ENCODE measurements around the gene TAMALIN. TPM values are rescaled to one million over a fixed set of nuclear protein-coding genes. Genes with fewer than 3 reads are reported as not detected.

The TAMALIN gene
- polyA plus RNA-seq, 3 donors = 0.63 to 118 (median 1.6) TPM

DNA sequence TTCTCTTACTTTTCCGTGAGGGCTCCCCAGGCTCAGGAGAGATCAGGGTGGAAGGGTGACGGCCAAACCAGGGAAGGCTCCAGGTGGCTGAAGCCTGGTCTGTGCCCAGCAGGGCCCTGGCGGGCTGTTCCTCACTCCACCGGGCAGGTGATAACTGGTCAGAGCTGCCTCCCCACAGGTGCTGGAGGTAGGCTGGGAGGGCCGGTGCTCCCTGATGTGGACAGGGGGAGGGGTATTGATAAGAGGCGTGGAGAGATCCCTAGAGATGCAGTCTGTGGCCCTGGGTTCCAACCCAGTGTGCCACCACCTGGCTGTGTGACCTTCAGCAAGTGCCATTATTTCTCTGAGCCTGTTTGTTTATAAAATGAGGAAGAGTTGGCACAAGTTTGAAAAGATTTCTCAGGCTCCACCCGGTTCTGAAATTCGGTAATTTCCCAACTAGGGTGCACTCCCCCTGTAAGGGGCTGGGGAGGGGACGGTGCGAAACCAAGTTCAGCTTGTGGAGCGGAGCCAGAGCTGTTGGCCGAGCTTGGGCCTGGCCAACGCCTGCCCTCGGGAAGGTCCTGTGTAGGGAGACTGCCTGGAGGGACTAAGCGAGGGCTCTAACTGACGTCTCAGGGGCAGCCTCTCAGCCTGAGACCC is 43.5 kb downstream of the TAMALIN start:
- H3K27me3 Mint-ChIP-seq (ENCODE audit: low read depth in 3 of 3) = peaks cover 28 to 43% (median 40%) of the 10 kb centered on the region in 3 donors
- H3K9me3 Mint-ChIP-seq = peaks cover 0 to 16% (median 5%) of the 10 kb centered on the region in 7 donors
- Histone ChIP-seq H3K9me3 (replicated peaks in 1 of 2; ENCODE audit: control insufficient read depth in 1 of 2, insufficient read depth in 1 of 2, low read length in 2 of 2) (no peaks in the 10 kb centered on the region), H3K27ac (ENCODE audit: low read depth in 1 of 2, low read length in 2 of 2) (peak overlapping the region; percentile 85 to 94), H3K27me3 (ENCODE audit: control insufficient read depth in 2 of 2, insufficient read depth in 2 of 2, low read length in 2 of 2) (peaks cover 0 to 24% of the 10 kb centered on the region in 2 donors), H2AFZ (ENCODE audit: insufficient read depth, low read depth, low read length, poor library complexity, severe bottlenecking) (peak overlapping the region; percentile 61), H3K79me2 (ENCODE audit: insufficient read depth, low read length) (no peaks in the 10 kb centered on the region), H3K9ac (ENCODE audit: insufficient read depth, low read length, poor library complexity, severe bottlenecking) (peak overlapping the region; percentile 94), H4K20me1 (ENCODE audit: insufficient read depth, low read length) (peaks cover 39% of the 10 kb centered on the region), H3K4me1 (ENCODE audit: control insufficient read depth in 1 of 2, insufficient read depth in 2 of 2, low read length in 2 of 2) (peaks cover 44 to 79% of the 10 kb centered on the region in 2 donors), H3K4me2 (replicated peaks; ENCODE audit: extremely low read depth, low read length, poor library complexity, severe bottlenecking) (peak overlapping the region; percentile 79), H3K4me3 (replicated peaks in 1 of 3; ENCODE audit: low read depth in 2 of 3, low read length in 3 of 3) (peak overlapping the region; percentile 34 to 87 (median 54)), H3K36me3 (replicated peaks in 1 of 2; ENCODE audit: control insufficient read depth in 1 of 2, insufficient read depth in 2 of 2, low read length in 2 of 2) (peaks cover 0 to 6% of the 10 kb centered on the region in 2 donors)
- intact Hi-C loops (cut with micrococcal nuclease) = loop anchor here (2.0 kb wide), 3 partner anchors 13 to 25 kb away; no protein-coding TSS in a partner anchor
- DNase-seq = peak; percentile 81 to 94 (median 83)
- peaks cover 20 to 33% of the 10 kb centered on the region in 2 donors for H3K36me3 Mint-ChIP-seq
- peak overlapping the region; percentile 86 to 99 for H3K4me3 Mint-ChIP-seq
- TF ChIP-seq, protein P1, sequence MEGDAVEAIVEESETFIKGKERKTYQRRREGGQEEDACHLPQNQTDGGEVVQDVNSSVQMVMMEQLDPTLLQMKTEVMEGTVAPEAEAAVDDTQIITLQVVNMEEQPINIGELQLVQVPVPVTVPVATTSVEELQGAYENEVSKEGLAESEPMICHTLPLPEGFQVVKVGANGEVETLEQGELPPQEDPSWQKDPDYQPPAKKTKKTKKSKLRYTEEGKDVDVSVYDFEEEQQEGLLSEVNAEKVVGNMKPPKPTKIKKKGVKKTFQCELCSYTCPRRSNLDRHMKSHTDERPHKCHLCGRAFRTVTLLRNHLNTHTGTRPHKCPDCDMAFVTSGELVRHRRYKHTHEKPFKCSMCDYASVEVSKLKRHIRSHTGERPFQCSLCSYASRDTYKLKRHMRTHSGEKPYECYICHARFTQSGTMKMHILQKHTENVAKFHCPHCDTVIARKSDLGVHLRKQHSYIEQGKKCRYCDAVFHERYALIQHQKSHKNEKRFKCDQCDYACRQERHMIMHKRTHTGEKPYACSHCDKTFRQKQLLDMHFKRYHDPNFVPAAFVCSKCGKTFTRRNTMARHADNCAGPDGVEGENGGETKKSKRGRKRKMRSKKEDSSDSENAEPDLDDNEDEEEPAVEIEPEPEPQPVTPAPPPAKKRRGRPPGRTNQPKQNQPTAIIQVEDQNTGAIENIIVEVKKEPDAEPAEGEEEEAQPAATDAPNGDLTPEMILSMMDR (IDR thresholded peaks at IDR 0.05) = peak; percentile 4
- 23% methylated on average over 15 of the region's 16 CpGs for WGBS (ENCODE audit: insufficient coverage)
- peaks cover 50% of the 10 kb centered on the region for H3K4me1 Mint-ChIP-seq
- peak overlapping the region; percentile 94 to 97 (median 96) for H3K27ac Mint-ChIP-seq

DNA sequence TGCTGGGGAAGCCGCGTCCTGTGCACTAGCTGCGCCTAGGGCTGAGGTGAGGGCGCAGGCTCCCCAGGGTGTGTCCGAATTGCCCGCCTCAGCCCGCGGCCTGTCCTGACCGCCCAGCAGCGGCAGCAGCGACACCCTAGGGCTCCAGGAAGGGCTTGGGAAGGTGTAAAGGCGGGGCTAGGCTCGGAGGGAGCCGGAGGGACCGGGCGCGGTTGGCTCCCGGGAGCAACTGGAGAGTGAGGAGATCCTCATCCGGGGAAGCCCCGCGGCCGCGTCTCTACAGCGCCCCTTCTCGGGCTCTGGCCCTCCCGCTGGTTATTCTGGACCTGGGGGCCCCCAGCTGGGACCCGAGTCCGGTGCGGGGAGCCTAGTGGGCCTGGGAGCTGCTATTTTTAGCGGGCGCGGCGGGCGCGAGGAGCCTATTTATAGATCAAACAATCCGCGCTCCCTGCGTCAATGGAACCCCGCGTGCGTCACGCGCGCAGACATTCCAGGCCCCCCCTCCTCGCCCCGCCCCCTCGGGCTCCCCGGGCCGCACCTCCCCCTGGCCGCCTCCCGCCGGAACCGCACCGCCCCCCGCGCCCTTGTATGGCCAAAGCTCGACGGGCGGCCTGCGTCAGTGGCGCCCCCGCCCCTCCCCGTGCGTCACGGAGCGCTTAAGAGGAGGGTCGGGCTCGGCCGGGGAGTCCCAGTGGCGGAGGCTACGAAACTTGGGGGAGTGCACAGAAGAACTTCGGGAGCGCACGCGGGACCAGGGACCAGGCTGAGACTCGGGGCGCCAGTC is 44.2 kb downstream of the TAMALIN start, which contains the start of gene NR4A1:
Gene NR4A1, plus strand, starts transcription at position 685 of the 784 bp plus-strand sequence. CDS start 2,887 bp downstream, outside the sequence.
- H3K27me3 ChIP-seq (ENCODE audit: control insufficient read depth in 2 of 2, insufficient read depth in 2 of 2, low read length in 2 of 2) = peaks cover 0 to 24% of the 10 kb centered on the region in 2 donors
- Mint-ChIP-seq H3K4me1 (peaks cover 43% of the 10 kb centered on the region), H3K27ac (peak within 1 kb of the TSS; percentile 94 to 97 (median 96)), H3K4me3 (peak within 1 kb of the TSS; percentile 94 to 99), H3K36me3 (peaks cover 20 to 33% of the 10 kb centered on the region in 2 donors), H3K9me3 (peaks cover 0 to 16% (median 5%) of the 10 kb centered on the region in 7 donors), H3K27me3 (ENCODE audit: low read depth in 3 of 3) (peaks cover 28 to 43% (median 39%) of the 10 kb centered on the region in 3 donors)
- peak; percentile 92 to 99 (median 97) for DNase-seq
- H3K27ac ChIP-seq (ENCODE audit: low read depth in 1 of 2, low read length in 2 of 2) = peak within 1 kb of the TSS; percentile 85 to 94
- peaks cover 0 to 6% of the 10 kb centered on the region in 2 donors for H3K36me3 ChIP-seq (replicated peaks in 1 of 2; ENCODE audit: control insufficient read depth in 1 of 2, insufficient read depth in 2 of 2, low read length in 2 of 2)
- peaks cover 36 to 72% of the 10 kb centered on the region in 2 donors for H3K4me1 ChIP-seq (ENCODE audit: control insufficient read depth in 1 of 2, insufficient read depth in 2 of 2, low read length in 2 of 2)
- peak within 1 kb of the TSS; percentile 79 for H3K4me2 ChIP-seq (replicated peaks; ENCODE audit: extremely low read depth, low read length, poor library complexity, severe bottlenecking)
- TF ChIP-seq, protein P1 (IDR thresholded peaks at IDR 0.05) = no peak
- peak within 1 kb of the TSS; percentile 94 for H3K9ac ChIP-seq (ENCODE audit: insufficient read depth, low read length, poor library complexity, severe bottlenecking)
- WGBS (ENCODE audit: insufficient coverage) = under 1% methylated on average over 72 of the region's 77 CpGs
- intact Hi-C loops (cut with micrococcal nuclease) = loop anchor here (1.0 to 2.0 kb wide), 4 partner anchors 14 to 26 kb away; partner anchors contain the start of gene ATG101 (in 1 of the 2)
- peaks cover 46% of the 10 kb centered on the region for H4K20me1 ChIP-seq (ENCODE audit: insufficient read depth, low read length)
- H3K79me2 ChIP-seq (ENCODE audit: insufficient read depth, low read length) = no peaks in the 10 kb centered on the region
- peak within 1 kb of the TSS; percentile 60 to 87 (median 63) for H3K4me3 ChIP-seq (replicated peaks in 1 of 3; ENCODE audit: low read depth in 2 of 3, low read length in 3 of 3)
- peak within 1 kb of the TSS; percentile 61 for H2AFZ ChIP-seq (ENCODE audit: insufficient read depth, low read depth, low read length, poor library complexity, severe bottlenecking)
- no peaks in the 10 kb centered on the region for H3K9me3 ChIP-seq (replicated peaks in 1 of 2; ENCODE audit: control insufficient read depth in 1 of 2, insufficient read depth in 1 of 2, low read length in 2 of 2)
